HCT116 (cell line): Measurements from ENCODE around the gene RPUSD3. TPM values are rescaled to one million over a fixed set of nuclear protein-coding genes. Genes with fewer than 3 reads are reported as not detected.

Experiments
- ATAC-seq: fragments of 200-7000 bp; cut with Tn5 transposase; 2 replicates; pipeline ENCODE4 v1.9.1; 2020; ENCODE audit warnings: mild to moderate bottlenecking, moderate library complexity
- BruUV-seq: library from RNA; stranded (reverse); fragments of 400-500 nt; replicated peaks from 2 replicates; lab custom pipeline; 2021; lab: Mats Ljungman, UMichigan
- CTCF ChIA-PET: fragments of 300-600 bp; sonication (Branson Sonifier 250); formaldehyde crosslinking; loops from one replicate; lab custom pipeline; 2021; ENCODE audit warnings: antibody characterized with exemption; lab: Charles Lee
- POLR2A ChIA-PET: fragments of 300-600, 350-600 bp; sonication (Branson Sonifier 250); formaldehyde crosslinking; loops from one replicate; lab custom pipeline; 2021; ENCODE audit warnings: antibody characterized with exemption; lab: Charles Lee
- RAD21 ChIA-PET, 2 experiments: fragments of 300-600 bp; sonication (Branson Sonifier 250); formaldehyde crosslinking; loops; one replicate each; lab custom pipeline; 2023; ENCODE audit warnings: low total read pairs in 2 of 2; ENCODE audit not compliant: uncharacterized antibody in 2 of 2, unreplicated experiment in 2 of 2, low non-redundant PET in 1 of 2; lab: Charles Lee
- DNase-seq: peaks from one replicate; pipeline ENCODE4 v3.0.0-alpha.2; 2010; ENCODE audit warnings: low read depth, low spot score
- H2AFZ ChIP-seq: fragments of 200-600 bp; shearing (Covaris generic), sonication (generic); 2 replicates; pipeline ENCODE4 v1.6.1; 2017; ENCODE audit warnings: low read depth, mixed run types, mixed read lengths, antibody characterized with exemption, low read length; ENCODE audit not compliant: poor library complexity, severe bottlenecking
- H3K27ac ChIP-seq: 2 replicates; pipeline ENCODE4 v1.5.1; 2012; ENCODE audit warnings: low read depth, low read length
- H3K27me3 ChIP-seq: fragments of 200-600 bp; sonication (generic); 2 replicates; pipeline ENCODE4 v1.6.1; 2016; ENCODE audit warnings: mixed run types, low read length, mixed read lengths; ENCODE audit not compliant: insufficient read depth
- H3K36me3 ChIP-seq, 2 experiments: fragments of 200-500 bp in 1 of 2; fragments of 200-600 bp in 1 of 2; sonication (Bioruptor generic) in 1 of 2; sonication (generic) in 1 of 2; 2 replicates each; pipeline versions ENCODE4 v1.5.1 to v1.6.1; 2014 to 2016; ENCODE audit warnings: low read length in 2 of 2, inconsistent platforms in 1 of 2, mixed read lengths in 1 of 2, mixed run types in 1 of 2; ENCODE audit not compliant: insufficient read depth in 2 of 2, control insufficient read depth in 1 of 2
- H3K4me1 ChIP-seq, 2 experiments: fragments of 200-600 bp in 1 of 2; sonication (generic) in 1 of 2; 2 replicates each; pipeline versions ENCODE4 v1.5.1 to v1.6.1; 2012 to 2017; ENCODE audit warnings: low read length in 2 of 2, inconsistent platforms in 1 of 2, mild to moderate bottlenecking in 1 of 2, mixed read lengths in 1 of 2, mixed run types in 1 of 2, moderate library complexity in 1 of 2; ENCODE audit not compliant: insufficient read depth in 2 of 2, control insufficient read depth in 1 of 2
- H3K4me2 ChIP-seq: fragments of 200-600 bp; sonication (generic); 2 replicates; pipeline ENCODE4 v1.6.1; 2017; ENCODE audit warnings: mixed run types, low read length, mixed read lengths
- H3K4me3 ChIP-seq, 2 experiments: fragments of 200-600 bp in 1 of 2; sonication (generic) in 1 of 2; replicated peaks in 1 of 2; 2 replicates each; pipeline ENCODE4 v1.5.1; 2011 to 2016; ENCODE audit warnings: low read length in 2 of 2, control low read depth in 1 of 2, low read depth in 1 of 2, mild to moderate bottlenecking in 1 of 2, mixed read lengths in 1 of 2, mixed run types in 1 of 2
- H3K79me2 ChIP-seq: fragments of 200-600 bp; sonication (generic); 2 replicates; pipeline ENCODE4 v1.6.1; 2017; ENCODE audit warnings: mild to moderate bottlenecking, mixed run types, low read length, moderate library complexity, mixed read lengths; ENCODE audit not compliant: insufficient read depth
- H3K9ac ChIP-seq: fragments of 200-600 bp; sonication (generic); 2 replicates; pipeline ENCODE4 v1.6.1; 2016; ENCODE audit warnings: low read length, mixed read lengths
- H3K9me2 ChIP-seq: fragments of 200-600 bp; sonication (generic), shearing (Covaris generic); 2 replicates; pipeline ENCODE4 v1.6.1; 2017; ENCODE audit warnings: mixed run types, mild to moderate bottlenecking, moderate library complexity; ENCODE audit not compliant: insufficient read depth
- H3K9me3 ChIP-seq, 2 experiments: fragments of 200-500 bp in 1 of 2; fragments of 200-600 bp in 1 of 2; sonication (Bioruptor generic) in 1 of 2; sonication (generic) in 1 of 2; 2 replicates each; pipeline ENCODE4 v1.6.1; 2014 to 2017; ENCODE audit warnings: low read length in 2 of 2, mixed read lengths in 2 of 2, inconsistent platforms in 1 of 2, low read depth in 1 of 2, mild to moderate bottlenecking in 1 of 2, mixed run types in 1 of 2, moderate library complexity in 1 of 2; ENCODE audit not compliant: control insufficient read depth in 1 of 2, insufficient read depth in 1 of 2
- H4K20me1 ChIP-seq: fragments of 200-600 bp; sonication (generic), shearing (Covaris generic); 2 replicates; pipeline ENCODE4 v1.6.1; 2017; ENCODE audit warnings: mixed run types, mild to moderate bottlenecking, moderate library complexity; ENCODE audit not compliant: insufficient read depth
- CEBPB ChIP-seq: IDR thresholded peaks from 2 replicates; pipeline ENCODE4 v1.6.1; 2012; ENCODE audit warnings: low read depth
- ELF1 ChIP-seq: IDR thresholded peaks from 2 replicates; pipeline ENCODE4 v1.6.1; 2012; ENCODE audit warnings: low read depth, borderline replicate concordance
- EZH2 ChIP-seq: fragments of 200-600 bp; sonication (generic); IDR thresholded peaks from 2 replicates; pipeline ENCODE4 v1.6.1; 2017; ENCODE audit warnings: antibody characterized with exemption, mixed run types
- EZH2phosphoT487 ChIP-seq: fragments of 200-600 bp; IDR thresholded peaks from 2 replicates; pipeline ENCODE4 v1.6.1; 2018; ENCODE audit warnings: antibody characterized with exemption, borderline replicate concordance
- FOSL1 ChIP-seq: IDR thresholded peaks from 2 replicates; pipeline ENCODE4 v1.6.1; 2012; ENCODE audit warnings: low read depth
- JUND ChIP-seq: IDR thresholded peaks from 2 replicates; pipeline ENCODE4 v1.6.1; 2012
- RAD21 ChIP-seq: IDR thresholded peaks from 2 replicates; pipeline ENCODE4 v1.6.1; 2012; ENCODE audit warnings: low read depth, mild to moderate bottlenecking
- SIN3A ChIP-seq: IDR thresholded peaks from 2 replicates; pipeline ENCODE4 v1.6.1; 2012; ENCODE audit warnings: low read depth
- TCF7L2 ChIP-seq: IDR thresholded peaks from 2 replicates; pipeline ENCODE4 v1.7.0; 2011; ENCODE audit warnings: borderline replicate concordance, inconsistent platforms; ENCODE audit not compliant: insufficient read depth, insufficient read length; ENCODE audit errors: extremely low read depth
- YY1 ChIP-seq: IDR thresholded peaks from 2 replicates; pipeline ENCODE4 v1.6.1; 2011; ENCODE audit warnings: low read length, low read depth, moderate library complexity, mild to moderate bottlenecking; ENCODE audit not compliant: insufficient replicate concordance; ENCODE audit errors: extremely low read depth
- ZFX ChIP-seq: fragments of 450-650 bp; IDR thresholded peaks from 2 replicates; pipeline ENCODE4 v1.6.1; 2017
- ZNF274 ChIP-seq: fragments of 200-500 bp; sonication (Bioruptor generic); IDR thresholded peaks from 2 replicates; pipeline ENCODE4 v1.6.1; 2014; ENCODE audit warnings: mild to moderate bottlenecking, low read depth, low read length, inconsistent platforms
- intact Hi-C: fragments of 100-400 bp; cut with micrococcal nuclease; formaldehyde crosslinking; loops from 2 replicates; pipeline ENCODE4 v1.10.0; 2022
- total RNA-seq: library from RNA; stranded (reverse); gene quantifications from one replicate; pipeline ENCODE4 v1.2.1, GENCODE V29; 2021; ENCODE audit not compliant: unreplicated experiment
- TF ChIP-seq, protein P1 (sequence below), 3 experiments: fragments of 200-600 bp in 1 of 3; sonication (generic) in 1 of 3; IDR thresholded peaks in 2 of 3; conservative IDR thresholded peaks in 1 of 3; 2 replicates each; pipeline ENCODE4 v1.5.1; 2012 to 2017; ENCODE audit warnings: low read depth in 2 of 3, low read length in 2 of 3, antibody characterized with exemption in 1 of 3, borderline replicate concordance in 1 of 3, control low read depth in 1 of 3, mild to moderate bottlenecking in 1 of 3, mixed read lengths in 1 of 3, mixed run types in 1 of 3, moderate library complexity in 1 of 3; ENCODE audit not compliant: insufficient read depth in 1 of 3
- TF ChIP-seq, protein P2 (sequence below): IDR thresholded peaks from 2 replicates; pipeline ENCODE4 v1.6.1; 2012; ENCODE audit warnings: low read depth
- TF ChIP-seq, protein P3 (sequence below): IDR thresholded peaks from 2 replicates; pipeline ENCODE4 v1.6.1; 2012
- TF ChIP-seq, protein P4 (sequence below): IDR thresholded peaks from 2 replicates; pipeline ENCODE4 v1.6.1; 2011; ENCODE audit warnings: mild to moderate bottlenecking, low read length, moderate library complexity; ENCODE audit not compliant: insufficient replicate concordance; ENCODE audit errors: extremely low read depth

The RPUSD3 gene
- total RNA-seq, 1 experiment from 2014 or later: 58.0 TPM

DNA sequence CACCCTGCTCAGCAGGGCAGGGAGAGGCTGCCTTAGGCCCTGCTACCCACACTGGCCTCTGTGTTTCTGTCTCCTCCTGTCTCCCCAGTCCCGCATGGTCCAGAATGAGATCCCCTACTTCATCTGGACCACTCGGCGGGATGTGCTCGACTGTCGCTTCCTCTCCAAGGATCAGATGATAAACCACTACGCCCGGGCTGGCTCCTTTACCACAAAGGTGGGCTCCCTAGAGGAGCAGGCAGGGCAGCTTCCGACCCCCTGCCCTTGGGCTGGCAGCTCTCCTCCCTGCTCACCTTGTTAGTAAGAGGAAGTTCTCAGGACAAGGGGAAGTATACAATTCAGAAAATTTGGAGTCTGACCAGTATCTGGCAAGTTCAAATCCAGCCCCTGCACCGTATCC, 27.8 kb downstream of the RPUSD3 start:
- Histone ChIP-seq H3K9me3 (no peaks in the 10 kb centered on the region), H3K4me3 (no peak overlapping the region), H3K36me3 (peaks cover 2 to 6% of the 10 kb centered on the region in 2 experiments; a peak in 2 of 4 replicates), H2AFZ (no peak overlapping the region), H4K20me1 (no peaks in the 10 kb centered on the region), H3K9ac (no peak overlapping the region), H3K4me2 (no peak overlapping the region), H3K27me3 (no peaks in the 10 kb centered on the region), H3K9me2 (no peaks in the 10 kb centered on the region), H3K79me2 (no peaks in the 10 kb centered on the region), H3K4me1 (no peaks in the 10 kb centered on the region), H3K27ac (no peak overlapping the region)
- DNase-seq: no peak
- intact Hi-C loops: no loop called here
- ChIA-PET RAD21 (no interaction called here), CTCF (no interaction called here), POLR2A (no interaction called here)
- no peak for ATAC-seq
- TF ChIP-seq, protein P1, sequence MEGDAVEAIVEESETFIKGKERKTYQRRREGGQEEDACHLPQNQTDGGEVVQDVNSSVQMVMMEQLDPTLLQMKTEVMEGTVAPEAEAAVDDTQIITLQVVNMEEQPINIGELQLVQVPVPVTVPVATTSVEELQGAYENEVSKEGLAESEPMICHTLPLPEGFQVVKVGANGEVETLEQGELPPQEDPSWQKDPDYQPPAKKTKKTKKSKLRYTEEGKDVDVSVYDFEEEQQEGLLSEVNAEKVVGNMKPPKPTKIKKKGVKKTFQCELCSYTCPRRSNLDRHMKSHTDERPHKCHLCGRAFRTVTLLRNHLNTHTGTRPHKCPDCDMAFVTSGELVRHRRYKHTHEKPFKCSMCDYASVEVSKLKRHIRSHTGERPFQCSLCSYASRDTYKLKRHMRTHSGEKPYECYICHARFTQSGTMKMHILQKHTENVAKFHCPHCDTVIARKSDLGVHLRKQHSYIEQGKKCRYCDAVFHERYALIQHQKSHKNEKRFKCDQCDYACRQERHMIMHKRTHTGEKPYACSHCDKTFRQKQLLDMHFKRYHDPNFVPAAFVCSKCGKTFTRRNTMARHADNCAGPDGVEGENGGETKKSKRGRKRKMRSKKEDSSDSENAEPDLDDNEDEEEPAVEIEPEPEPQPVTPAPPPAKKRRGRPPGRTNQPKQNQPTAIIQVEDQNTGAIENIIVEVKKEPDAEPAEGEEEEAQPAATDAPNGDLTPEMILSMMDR (IDR thresholded peaks at IDR 0.05 in 2 of 3, conservative IDR thresholded peaks at IDR 0.05 in 1 of 3; ENCODE audit: borderline replicate concordance in 1 of 3, insufficient read depth in 1 of 3, low read depth in 2 of 3, low read length in 2 of 3): no peak
- TF ChIP-seq, protein P2, sequence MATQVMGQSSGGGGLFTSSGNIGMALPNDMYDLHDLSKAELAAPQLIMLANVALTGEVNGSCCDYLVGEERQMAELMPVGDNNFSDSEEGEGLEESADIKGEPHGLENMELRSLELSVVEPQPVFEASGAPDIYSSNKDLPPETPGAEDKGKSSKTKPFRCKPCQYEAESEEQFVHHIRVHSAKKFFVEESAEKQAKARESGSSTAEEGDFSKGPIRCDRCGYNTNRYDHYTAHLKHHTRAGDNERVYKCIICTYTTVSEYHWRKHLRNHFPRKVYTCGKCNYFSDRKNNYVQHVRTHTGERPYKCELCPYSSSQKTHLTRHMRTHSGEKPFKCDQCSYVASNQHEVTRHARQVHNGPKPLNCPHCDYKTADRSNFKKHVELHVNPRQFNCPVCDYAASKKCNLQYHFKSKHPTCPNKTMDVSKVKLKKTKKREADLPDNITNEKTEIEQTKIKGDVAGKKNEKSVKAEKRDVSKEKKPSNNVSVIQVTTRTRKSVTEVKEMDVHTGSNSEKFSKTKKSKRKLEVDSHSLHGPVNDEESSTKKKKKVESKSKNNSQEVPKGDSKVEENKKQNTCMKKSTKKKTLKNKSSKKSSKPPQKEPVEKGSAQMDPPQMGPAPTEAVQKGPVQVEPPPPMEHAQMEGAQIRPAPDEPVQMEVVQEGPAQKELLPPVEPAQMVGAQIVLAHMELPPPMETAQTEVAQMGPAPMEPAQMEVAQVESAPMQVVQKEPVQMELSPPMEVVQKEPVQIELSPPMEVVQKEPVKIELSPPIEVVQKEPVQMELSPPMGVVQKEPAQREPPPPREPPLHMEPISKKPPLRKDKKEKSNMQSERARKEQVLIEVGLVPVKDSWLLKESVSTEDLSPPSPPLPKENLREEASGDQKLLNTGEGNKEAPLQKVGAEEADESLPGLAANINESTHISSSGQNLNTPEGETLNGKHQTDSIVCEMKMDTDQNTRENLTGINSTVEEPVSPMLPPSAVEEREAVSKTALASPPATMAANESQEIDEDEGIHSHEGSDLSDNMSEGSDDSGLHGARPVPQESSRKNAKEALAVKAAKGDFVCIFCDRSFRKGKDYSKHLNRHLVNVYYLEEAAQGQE: no peak
- TF ChIP-seq ZNF274: no peak
- no peak for TF ChIP-seq EZH2
- no peak for TF ChIP-seq TCF7L2
- TF ChIP-seq CEBPB: no peak
- TF ChIP-seq YY1: no peak
- no peak for TF ChIP-seq EZH2phosphoT487
- no peak for TF ChIP-seq RAD21
- no peak for TF ChIP-seq SIN3A
- no peak for TF ChIP-seq ZFX
- TF ChIP-seq, protein P3, sequence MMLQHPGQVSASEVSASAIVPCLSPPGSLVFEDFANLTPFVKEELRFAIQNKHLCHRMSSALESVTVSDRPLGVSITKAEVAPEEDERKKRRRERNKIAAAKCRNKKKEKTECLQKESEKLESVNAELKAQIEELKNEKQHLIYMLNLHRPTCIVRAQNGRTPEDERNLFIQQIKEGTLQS: no peak
- no peak for TF ChIP-seq FOSL1
- TF ChIP-seq ELF1: no peak
- TF ChIP-seq JUND: no peak
- TF ChIP-seq, protein P4, sequence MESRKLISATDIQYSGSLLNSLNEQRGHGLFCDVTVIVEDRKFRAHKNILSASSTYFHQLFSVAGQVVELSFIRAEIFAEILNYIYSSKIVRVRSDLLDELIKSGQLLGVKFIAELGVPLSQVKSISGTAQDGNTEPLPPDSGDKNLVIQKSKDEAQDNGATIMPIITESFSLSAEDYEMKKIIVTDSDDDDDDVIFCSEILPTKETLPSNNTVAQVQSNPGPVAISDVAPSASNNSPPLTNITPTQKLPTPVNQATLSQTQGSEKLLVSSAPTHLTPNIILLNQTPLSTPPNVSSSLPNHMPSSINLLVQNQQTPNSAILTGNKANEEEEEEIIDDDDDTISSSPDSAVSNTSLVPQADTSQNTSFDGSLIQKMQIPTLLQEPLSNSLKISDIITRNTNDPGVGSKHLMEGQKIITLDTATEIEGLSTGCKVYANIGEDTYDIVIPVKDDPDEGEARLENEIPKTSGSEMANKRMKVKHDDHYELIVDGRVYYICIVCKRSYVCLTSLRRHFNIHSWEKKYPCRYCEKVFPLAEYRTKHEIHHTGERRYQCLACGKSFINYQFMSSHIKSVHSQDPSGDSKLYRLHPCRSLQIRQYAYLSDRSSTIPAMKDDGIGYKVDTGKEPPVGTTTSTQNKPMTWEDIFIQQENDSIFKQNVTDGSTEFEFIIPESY: no peak
- no TSS peak for BruUV-seq
